OCI-LY3 (cell line): ENCODE data around the gene CDC14B.
"Not testable (repeated sequence)": the region's sequence is repeated elsewhere in the genome, so short reads cannot be mapped to it uniquely, and the experiment has no call there.

Experiments
- H2AFZ ChIP-seq: fragments of 200-600, 300-600 bp; shearing (Covaris generic); 2 replicates; pipeline ENCODE4 v1.6.0; 2014; ENCODE audit warnings: antibody characterized with exemption, low read depth, low read length
- H3K27ac ChIP-seq: fragments of 200-600, 300-600 bp; sonication (generic); 2 replicates; pipeline ENCODE4 v1.5.1; 2014; ENCODE audit warnings: mild to moderate bottlenecking, low read length, moderate library complexity, mixed read lengths
- H3K27me3 ChIP-seq: fragments of 200-600, 300-600 bp; sonication (generic); 2 replicates; pipeline ENCODE4 v1.6.1; 2014; ENCODE audit warnings: low read depth, low read length, mixed read lengths
- H3K36me3 ChIP-seq: fragments of 200-600, 300-600 bp; sonication (generic); replicated peaks from 2 replicates; pipeline ENCODE3; 2014; ENCODE audit warnings: low read depth, low read length, mixed read lengths
- H3K4me1 ChIP-seq: fragments of 300-600, 200-600 bp; sonication (generic); 2 replicates; pipeline ENCODE4 v1.6.1; 2014; ENCODE audit warnings: low read length, mixed read lengths
- H3K4me2 ChIP-seq: fragments of 200-600, 300-600 bp; sonication (generic); 2 replicates; pipeline ENCODE4 v1.6.1; 2014; ENCODE audit warnings: low read length, mixed read lengths
- H3K4me3 ChIP-seq: fragments of 300-600, 200-600 bp; sonication (generic); 2 replicates; pipeline ENCODE4 v1.5.1; 2014; ENCODE audit warnings: antibody characterized with exemption, mild to moderate bottlenecking, low read length, moderate library complexity
- H3K79me2 ChIP-seq: fragments of 300-600, 200-600 bp; shearing (Covaris generic); 2 replicates; pipeline ENCODE4 v1.6.1; 2014; ENCODE audit warnings: mild to moderate bottlenecking, low read length, mixed read lengths
- H3K9ac ChIP-seq: fragments of 300-600, 200-600 bp; shearing (Covaris generic); 2 replicates; pipeline ENCODE4 v1.6.0; 2014; ENCODE audit warnings: mild to moderate bottlenecking, low read length, moderate library complexity
- H3K9me3 ChIP-seq: fragments of 200-600, 300-600 bp; shearing (Covaris generic); 2 replicates; pipeline ENCODE4 v1.6.1; 2014; ENCODE audit warnings: low read length, mixed read lengths; ENCODE audit not compliant: insufficient read depth
- H4K20me1 ChIP-seq: fragments of 200-600, 300-600 bp; sonication (generic); 2 replicates; pipeline ENCODE4 v1.6.1; 2016; ENCODE audit warnings: low read length, mixed read lengths; ENCODE audit not compliant: insufficient read depth
- EZH2phosphoT487 ChIP-seq: fragments of 200-600 bp; shearing (Covaris generic); IDR thresholded peaks from 2 replicates; pipeline ENCODE4 v1.6.1; 2018; ENCODE audit warnings: antibody characterized with exemption, mixed run types, low read depth
- TF ChIP-seq, protein P1 (sequence below): fragments of 200-600, 300-600 bp; sonication (generic); IDR thresholded peaks from 2 replicates; pipeline ENCODE4 v1.5.1; 2014; ENCODE audit warnings: antibody characterized with exemption, low read length, low read depth

The CDC14B gene

DNA sequence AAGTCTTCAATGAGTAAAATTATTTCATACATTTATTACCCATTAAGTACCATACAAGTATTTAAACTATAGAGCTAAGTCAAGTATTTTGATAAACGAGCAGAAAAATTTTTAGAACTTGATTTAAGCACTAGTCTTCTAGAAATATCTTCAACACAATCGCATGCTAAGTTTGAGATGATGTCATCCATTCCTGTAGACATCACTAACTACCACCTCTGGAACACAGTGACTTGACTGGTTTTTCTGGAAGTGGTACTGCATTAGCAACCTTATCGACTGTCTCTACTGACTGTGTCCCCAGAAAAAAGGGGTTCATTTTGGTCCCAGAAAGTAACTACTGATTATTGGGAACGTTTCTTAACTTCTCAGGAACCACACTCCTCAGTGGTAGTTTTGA is 69.0 kb downstream of the CDC14B start:
- H4K20me1 ChIP-seq, result no peaks in the 10 kb centered on the region
- TF ChIP-seq, protein P1, sequence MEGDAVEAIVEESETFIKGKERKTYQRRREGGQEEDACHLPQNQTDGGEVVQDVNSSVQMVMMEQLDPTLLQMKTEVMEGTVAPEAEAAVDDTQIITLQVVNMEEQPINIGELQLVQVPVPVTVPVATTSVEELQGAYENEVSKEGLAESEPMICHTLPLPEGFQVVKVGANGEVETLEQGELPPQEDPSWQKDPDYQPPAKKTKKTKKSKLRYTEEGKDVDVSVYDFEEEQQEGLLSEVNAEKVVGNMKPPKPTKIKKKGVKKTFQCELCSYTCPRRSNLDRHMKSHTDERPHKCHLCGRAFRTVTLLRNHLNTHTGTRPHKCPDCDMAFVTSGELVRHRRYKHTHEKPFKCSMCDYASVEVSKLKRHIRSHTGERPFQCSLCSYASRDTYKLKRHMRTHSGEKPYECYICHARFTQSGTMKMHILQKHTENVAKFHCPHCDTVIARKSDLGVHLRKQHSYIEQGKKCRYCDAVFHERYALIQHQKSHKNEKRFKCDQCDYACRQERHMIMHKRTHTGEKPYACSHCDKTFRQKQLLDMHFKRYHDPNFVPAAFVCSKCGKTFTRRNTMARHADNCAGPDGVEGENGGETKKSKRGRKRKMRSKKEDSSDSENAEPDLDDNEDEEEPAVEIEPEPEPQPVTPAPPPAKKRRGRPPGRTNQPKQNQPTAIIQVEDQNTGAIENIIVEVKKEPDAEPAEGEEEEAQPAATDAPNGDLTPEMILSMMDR, result no peak
- no peak for TF ChIP-seq EZH2phosphoT487
- no peak overlapping the region for H2AFZ ChIP-seq
- no peaks in the 10 kb centered on the region for H3K9me3 ChIP-seq
- H3K9ac ChIP-seq, result no peak overlapping the region
- H3K79me2 ChIP-seq, result no peaks in the 10 kb centered on the region
- H3K4me3 ChIP-seq, result no peak overlapping the region
- no peaks in the 10 kb centered on the region for H3K36me3 ChIP-seq
- H3K4me2 ChIP-seq, result no peak overlapping the region
- H3K27ac ChIP-seq, result no peak overlapping the region
- no peaks in the 10 kb centered on the region for H3K4me1 ChIP-seq
- no peaks in the 10 kb centered on the region for H3K27me3 ChIP-seq

DNA sequence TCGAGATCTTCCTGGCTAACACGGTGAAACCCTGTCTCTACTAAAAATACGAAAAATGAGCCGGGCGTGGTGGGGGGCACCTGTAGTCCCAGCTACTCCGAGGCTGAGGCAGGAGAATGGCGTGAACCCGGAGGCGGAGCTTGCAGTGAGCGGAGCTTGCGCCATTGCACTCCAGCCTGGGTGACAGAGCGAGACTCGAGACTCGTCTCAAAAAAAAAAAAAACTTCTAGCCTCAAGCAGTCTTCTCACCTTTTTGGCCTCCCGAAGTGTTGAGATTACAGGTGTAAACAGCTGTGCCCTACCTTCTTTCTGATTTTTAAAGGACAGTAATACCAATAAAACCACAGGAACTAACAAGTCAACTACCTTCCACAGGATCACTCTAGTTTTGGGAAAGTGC is 76.5 kb downstream of the CDC14B start:
- H3K27me3 ChIP-seq, H2AFZ ChIP-seq, H3K79me2 ChIP-seq, H3K36me3 ChIP-seq, H3K4me3 ChIP-seq, H3K9me3 ChIP-seq, H3K9ac ChIP-seq, H4K20me1 ChIP-seq, H3K4me2 ChIP-seq, H3K27ac ChIP-seq, H3K4me1 ChIP-seq: not testable (repeated sequence)

DNA sequence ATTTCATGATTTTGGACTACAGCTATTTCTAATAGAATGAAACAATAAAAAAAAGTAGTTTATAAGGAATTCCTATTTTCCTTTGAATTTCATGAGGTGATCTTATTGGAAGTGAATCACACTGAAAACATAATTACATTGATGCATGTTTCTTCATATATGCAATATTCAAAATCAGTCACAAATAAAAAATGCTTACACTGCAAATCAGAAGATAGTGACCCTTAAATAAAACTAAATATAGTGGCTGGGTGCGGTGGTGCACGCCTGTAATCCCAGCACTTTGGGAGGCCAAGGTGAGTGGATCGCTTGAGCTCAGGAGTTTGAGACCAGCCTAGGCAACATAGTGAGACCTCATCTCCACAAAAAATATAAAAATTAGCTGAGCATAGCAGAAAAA is 79.5 kb downstream of the CDC14B start:
- Histone ChIP-seq H3K9ac (no peak overlapping the region), H3K9me3 (no peaks in the 10 kb centered on the region), H4K20me1 (no peaks in the 10 kb centered on the region), H2AFZ (no peak overlapping the region), H3K27me3 (no peaks in the 10 kb centered on the region), H3K27ac (no peak overlapping the region), H3K4me3 (no peak overlapping the region), H3K36me3 (no peaks in the 10 kb centered on the region), H3K79me2 (no peaks in the 10 kb centered on the region), H3K4me2 (no peak overlapping the region), H3K4me1 (no peaks in the 10 kb centered on the region)
- TF ChIP-seq, protein P1, result no peak
- no peak for TF ChIP-seq EZH2phosphoT487

DNA sequence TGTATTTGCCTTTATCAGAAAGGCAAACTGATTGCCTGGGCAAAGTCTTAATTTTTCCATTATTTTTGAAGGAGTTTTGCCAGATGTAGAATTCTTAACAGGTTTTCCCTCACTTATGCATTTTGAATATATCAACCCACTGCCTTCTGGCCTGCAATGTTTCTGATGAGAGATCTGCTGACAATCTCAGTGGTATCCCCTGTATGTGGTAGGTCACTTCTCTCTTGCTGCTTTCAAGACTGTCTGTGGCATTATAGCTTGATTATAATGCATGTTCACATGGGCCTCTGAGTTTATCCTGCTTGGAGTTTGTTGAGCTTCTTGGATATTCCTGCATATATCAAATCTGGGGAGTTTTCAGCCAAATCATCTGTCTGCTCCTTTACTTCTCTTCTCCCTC is 87.5 kb downstream of the CDC14B start:
- Histone ChIP-seq H4K20me1 (no peaks in the 10 kb centered on the region), H3K9ac (no peak overlapping the region), H3K27me3 (no peaks in the 10 kb centered on the region), H3K36me3 (no peaks in the 10 kb centered on the region), H3K27ac (no peak overlapping the region), H3K9me3 (no peaks in the 10 kb centered on the region), H2AFZ (no peak overlapping the region), H3K79me2 (no peaks in the 10 kb centered on the region), H3K4me2 (no peak overlapping the region), H3K4me1 (no peaks in the 10 kb centered on the region), H3K4me3 (no peak overlapping the region)
- TF ChIP-seq EZH2phosphoT487, result no peak
- TF ChIP-seq, protein P1, result no peak

DNA sequence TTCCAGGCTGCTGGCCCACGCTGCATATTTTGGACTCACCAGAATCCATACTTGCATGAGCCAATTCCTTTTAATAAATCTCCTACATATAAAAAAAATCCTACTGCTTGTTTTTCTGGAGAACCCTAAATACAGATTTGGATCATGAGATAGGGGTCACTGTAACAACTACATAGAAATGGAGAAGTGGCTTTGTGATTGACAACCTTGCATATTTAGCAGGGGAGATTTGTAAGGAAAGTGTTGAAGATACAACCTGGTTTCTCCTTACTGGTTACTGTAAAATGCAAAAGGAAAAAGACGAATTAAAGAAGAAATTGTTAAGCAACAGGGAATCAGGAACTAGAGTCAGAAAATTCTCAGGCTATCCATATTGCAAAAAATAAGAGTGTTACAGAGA is 94.9 kb downstream of the CDC14B start:
- Histone ChIP-seq H3K4me1 (no peaks in the 10 kb centered on the region), H3K27me3 (no peaks in the 10 kb centered on the region), H2AFZ (no peak overlapping the region), H3K9ac (no peak overlapping the region), H3K36me3 (no peaks in the 10 kb centered on the region), H3K27ac (no peak overlapping the region), H3K79me2 (no peaks in the 10 kb centered on the region), H3K4me3 (no peak overlapping the region), H3K9me3 (no peaks in the 10 kb centered on the region), H4K20me1 (no peaks in the 10 kb centered on the region), H3K4me2 (no peak overlapping the region)
- TF ChIP-seq, protein P1, result no peak
- no peak for TF ChIP-seq EZH2phosphoT487
